ENCODE measurements around the gene TIAL1. TPM values are rescaled to one million over a fixed set of nuclear protein-coding genes. Genes with fewer than 3 reads are reported as not detected.

The TIAL1 gene
- total RNA-seq, 4 donors from 2014 or later = 43.1 to 61.7 (median 51.1) TPM

DNA sequence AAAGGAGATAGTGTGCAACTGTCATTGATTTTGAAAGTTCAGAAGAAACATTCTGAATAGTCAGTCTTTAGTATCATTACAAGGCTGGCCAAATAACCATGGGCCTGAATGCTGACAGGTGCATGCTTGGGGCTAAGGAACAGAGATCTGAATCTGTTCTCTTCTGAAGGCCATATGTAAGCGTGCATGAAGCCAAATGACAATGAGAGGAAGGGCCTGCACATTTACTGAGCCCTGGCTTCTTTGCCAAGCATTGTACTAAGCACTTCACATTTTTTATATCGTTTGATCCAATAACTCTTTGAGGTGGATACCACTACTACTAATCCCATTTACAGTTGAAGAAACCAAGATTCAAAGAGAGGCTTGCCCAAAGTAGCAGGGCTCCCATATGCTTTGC, 22.5 kb upstream of the TIAL1 start:
- TF ChIP-seq, protein P1, sequence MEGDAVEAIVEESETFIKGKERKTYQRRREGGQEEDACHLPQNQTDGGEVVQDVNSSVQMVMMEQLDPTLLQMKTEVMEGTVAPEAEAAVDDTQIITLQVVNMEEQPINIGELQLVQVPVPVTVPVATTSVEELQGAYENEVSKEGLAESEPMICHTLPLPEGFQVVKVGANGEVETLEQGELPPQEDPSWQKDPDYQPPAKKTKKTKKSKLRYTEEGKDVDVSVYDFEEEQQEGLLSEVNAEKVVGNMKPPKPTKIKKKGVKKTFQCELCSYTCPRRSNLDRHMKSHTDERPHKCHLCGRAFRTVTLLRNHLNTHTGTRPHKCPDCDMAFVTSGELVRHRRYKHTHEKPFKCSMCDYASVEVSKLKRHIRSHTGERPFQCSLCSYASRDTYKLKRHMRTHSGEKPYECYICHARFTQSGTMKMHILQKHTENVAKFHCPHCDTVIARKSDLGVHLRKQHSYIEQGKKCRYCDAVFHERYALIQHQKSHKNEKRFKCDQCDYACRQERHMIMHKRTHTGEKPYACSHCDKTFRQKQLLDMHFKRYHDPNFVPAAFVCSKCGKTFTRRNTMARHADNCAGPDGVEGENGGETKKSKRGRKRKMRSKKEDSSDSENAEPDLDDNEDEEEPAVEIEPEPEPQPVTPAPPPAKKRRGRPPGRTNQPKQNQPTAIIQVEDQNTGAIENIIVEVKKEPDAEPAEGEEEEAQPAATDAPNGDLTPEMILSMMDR (IDR thresholded peaks at IDR 0.05) = no peak
- TF ChIP-seq POLR2A (IDR thresholded peaks at IDR 0.05) = no peak
- no peak for DNase-seq (ENCODE audit: low spot score in 2 of 2)
- H3K4me3 ChIP-seq (ENCODE audit: low read depth, poor library complexity, severe bottlenecking) = no peak overlapping the region
- WGBS, 2 donors = 16 to 28% methylated on average over 2 of the region's 2 CpGs
- intact Hi-C loops (cut with DNase I; ENCODE audit: low total_unique reads) = no loop called here

DNA sequence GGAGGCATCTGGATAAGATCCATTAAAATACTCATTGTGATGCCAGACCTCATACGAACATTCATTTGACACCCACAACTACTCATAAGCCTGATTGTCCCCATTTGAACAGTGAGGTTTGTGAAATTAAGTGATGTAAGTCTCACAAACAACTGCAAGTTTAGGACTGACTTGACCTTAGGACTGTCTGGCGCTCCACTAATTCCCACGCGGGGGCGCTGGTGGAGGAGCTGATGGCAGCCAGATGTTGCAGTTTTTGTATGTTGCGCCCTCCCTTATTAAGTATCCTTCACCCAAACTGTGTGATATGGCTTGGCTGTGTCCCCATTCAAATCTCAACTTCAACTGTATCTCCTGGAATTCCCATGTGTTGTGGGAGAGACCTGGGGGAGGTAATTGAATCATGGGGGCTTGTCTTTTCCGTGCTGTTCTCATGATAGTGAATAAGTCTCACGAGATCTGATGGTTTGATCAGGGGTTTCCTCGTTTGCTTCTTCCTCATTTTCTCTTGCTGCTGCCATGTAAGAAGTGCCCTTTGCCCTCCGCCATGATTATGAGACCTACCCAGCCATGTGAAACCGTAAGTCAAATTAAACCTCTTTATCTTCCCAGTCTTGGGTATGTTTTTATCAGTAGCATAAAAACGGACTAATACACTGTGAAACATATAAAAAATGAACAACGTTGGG, 20.3 kb upstream of the TIAL1 start:
- H3K4me3 ChIP-seq (ENCODE audit: low read depth, poor library complexity, severe bottlenecking) = no peak overlapping the region
- WGBS, 2 donors = 72 to 77% methylated on average over 13 of the region's 13 CpGs
- intact Hi-C loops (cut with DNase I; ENCODE audit: low total_unique reads) = no loop called here
- TF ChIP-seq, protein P1 (IDR thresholded peaks at IDR 0.05) = no peak
- no peak for TF ChIP-seq POLR2A (IDR thresholded peaks at IDR 0.05)
- no peak for DNase-seq (ENCODE audit: low spot score in 2 of 2)

DNA sequence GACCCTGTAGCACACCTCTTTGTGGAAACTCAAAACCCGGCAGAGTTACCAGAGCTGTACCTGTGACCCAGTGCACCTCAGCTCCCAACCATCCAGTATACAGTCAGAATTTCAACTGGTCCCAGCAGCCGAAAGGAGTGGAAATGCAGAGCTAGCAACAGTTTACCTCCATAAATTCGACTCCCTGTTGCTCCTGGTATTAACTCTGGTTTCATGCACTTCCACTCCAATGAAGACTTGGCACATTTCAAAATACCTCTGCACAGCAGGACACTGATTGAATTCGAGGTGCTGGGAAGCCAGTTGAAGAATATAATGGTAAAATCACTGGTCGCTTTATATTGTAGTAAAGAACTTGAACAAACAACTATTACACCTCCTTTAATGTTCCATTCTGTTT, 17.9 kb upstream of the TIAL1 start:
- 88 to 89% methylated on average over 5 of the region's 5 CpGs for WGBS, 2 donors
- TF ChIP-seq, protein P1 (IDR thresholded peaks at IDR 0.05) = no peak
- TF ChIP-seq POLR2A (IDR thresholded peaks at IDR 0.05) = no peak
- no peak overlapping the region for H3K4me3 ChIP-seq (ENCODE audit: low read depth, poor library complexity, severe bottlenecking)
- peak in 1 of 2 donors; percentile 21 for DNase-seq (ENCODE audit: low spot score in 2 of 2)
- intact Hi-C loops (cut with DNase I; ENCODE audit: low total_unique reads) = no loop called here

DNA sequence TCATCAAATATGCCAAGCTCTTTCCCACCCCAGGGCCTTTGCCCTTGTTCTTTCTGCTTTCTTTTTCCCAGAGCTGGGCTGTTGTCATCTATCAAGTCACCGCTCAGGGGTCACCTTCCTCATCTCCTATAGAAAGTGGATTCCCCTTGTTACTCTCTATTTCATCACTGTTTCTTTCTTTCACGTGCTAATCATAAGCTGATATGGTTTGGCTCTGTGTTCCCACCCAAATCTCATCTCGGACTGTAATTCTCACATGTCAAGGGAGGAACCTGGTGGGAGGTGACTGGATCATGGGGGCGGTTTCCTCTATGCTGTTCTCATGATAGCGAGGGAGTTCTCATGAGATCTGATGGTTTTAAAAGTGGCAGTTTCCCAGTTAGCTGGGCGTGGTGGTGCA, 17.0 kb upstream of the TIAL1 start:
- H3K4me3 ChIP-seq (ENCODE audit: low read depth, poor library complexity, severe bottlenecking) = no peak overlapping the region
- peak in 1 of 2 donors; percentile 37 for DNase-seq (ENCODE audit: low spot score in 2 of 2)
- intact Hi-C loops (cut with DNase I; ENCODE audit: low total_unique reads) = no loop called here
- WGBS, 2 donors = 94 to 96% methylated on average over 6 of the region's 6 CpGs
- no peak for TF ChIP-seq POLR2A (IDR thresholded peaks at IDR 0.05)
- TF ChIP-seq, protein P1 (IDR thresholded peaks at IDR 0.05) = no peak

DNA sequence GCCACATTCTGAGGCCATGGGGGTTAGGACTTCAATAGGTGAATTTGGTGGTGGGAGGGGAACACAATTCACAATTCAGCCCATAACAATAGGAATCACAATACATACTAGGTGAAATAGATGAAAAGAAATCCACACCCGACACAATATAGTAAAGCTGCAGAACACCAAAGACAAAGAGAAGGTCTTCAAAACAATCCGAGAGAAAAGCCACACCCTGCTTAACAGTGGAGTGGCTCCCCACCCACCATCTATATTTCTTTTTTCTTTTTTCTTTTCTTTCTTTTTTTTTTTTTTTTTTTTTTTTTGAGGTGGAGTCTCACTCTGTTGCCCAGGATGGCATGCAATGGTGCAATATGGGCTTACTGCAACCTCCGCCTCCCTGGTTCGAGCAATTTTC, 14.7 kb upstream of the TIAL1 start:
- DNase-seq (ENCODE audit: low spot score in 2 of 2) = no peak
- WGBS, 2 donors = 68 to 76% methylated on average over 4 of the region's 4 CpGs
- TF ChIP-seq POLR2A (IDR thresholded peaks at IDR 0.05) = no peak
- TF ChIP-seq, protein P1 (IDR thresholded peaks at IDR 0.05) = no peak
- intact Hi-C loops (cut with DNase I; ENCODE audit: low total_unique reads) = no loop called here
- H3K4me3 ChIP-seq (ENCODE audit: low read depth, poor library complexity, severe bottlenecking) = no peak overlapping the region

DNA sequence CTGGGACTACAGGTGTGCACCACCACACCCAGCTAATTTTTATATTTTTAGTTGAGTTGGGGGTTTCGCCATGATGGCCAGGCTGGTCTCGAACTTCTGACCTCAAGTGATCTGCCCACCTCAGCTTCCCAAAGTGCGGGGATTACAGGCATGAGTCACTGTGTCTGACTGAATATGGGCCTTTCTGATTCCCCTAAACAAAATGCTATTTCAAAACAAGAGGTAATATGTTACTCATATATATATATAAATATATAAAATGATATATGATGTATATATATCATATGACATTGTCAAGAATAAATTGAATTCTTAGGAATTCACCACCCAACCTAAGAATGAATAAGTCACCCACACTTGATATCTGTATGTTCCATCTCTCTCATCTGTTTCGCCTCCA, 12.8 kb upstream of the TIAL1 start:
- intact Hi-C loops (cut with DNase I; ENCODE audit: low total_unique reads) = loop anchor here (5.0 kb wide), 1 partner anchor 253 kb away; no protein-coding TSS in a partner anchor
- DNase-seq (ENCODE audit: low spot score in 2 of 2) = peak in 1 of 2 donors; percentile 17
- H3K4me3 ChIP-seq (ENCODE audit: low read depth, poor library complexity, severe bottlenecking) = no peak overlapping the region
- TF ChIP-seq, protein P1 (IDR thresholded peaks at IDR 0.05) = no peak
- no peak for TF ChIP-seq POLR2A (IDR thresholded peaks at IDR 0.05)
- WGBS, 2 donors = 95 to 99% methylated on average over 4 of the region's 4 CpGs
